GM18499 (cell line): Measurements from ENCODE around the gene SPTBN5.

Experiments
- ATAC-seq: cut with Tn5 transposase; IDR thresholded peaks from one replicate; pipeline ENCODE4 v1.9.1; 2021; ENCODE audit warnings: moderate number of reproducible peaks; ENCODE audit not compliant: insufficient read depth, unreplicated experiment

SPTBN5 gene

GRCh38 chr15:41828807-41829141 is 65.1 kb downstream of the SPTBN5 start:
- ATAC-seq = no peak

- no peak for ATAC-seq
Observed at GRCh38 chr15:41827880-41828806, 65.7 kb downstream of the SPTBN5 start, which contains the start of gene JMJD7. TSS of gene JMJD7 (plus strand) at chr15:41828092. CDS start at chr15:41828125, 33 bp downstream.

- ATAC-seq = no peak
Observed at GRCh38 chr15:41827290-41827879, 66.5 kb downstream of the SPTBN5 start.

- no peak for ATAC-seq
Observed at GRCh38 chr15:41825572-41826535, 68.0 kb downstream of the SPTBN5 start.

- ATAC-seq = no peak
Observed at GRCh38 chr15:41825145-41825544, 68.7 kb downstream of the SPTBN5 start.

GRCh38 chr15:41824062-41824745 is 69.6 kb downstream of the SPTBN5 start:
- ATAC-seq = no peak

GRCh38 chr15:41823502-41823901 is 70.4 kb downstream of the SPTBN5 start:
- no peak for ATAC-seq

GRCh38 chr15:41822957-41823356 is 70.9 kb downstream of the SPTBN5 start:
- ATAC-seq = no peak

- ATAC-seq = no peak
Observed at GRCh38 chr15:41822471-41822870, 71.4 kb downstream of the SPTBN5 start.

- no peak for ATAC-seq
Observed at GRCh38 chr15:41821831-41822230, 72.0 kb downstream of the SPTBN5 start.

GRCh38 chr15:41820791-41821423 is 72.9 kb downstream of the SPTBN5 start:
- ATAC-seq = no peak

- ATAC-seq = no peak
Observed at GRCh38 chr15:41819455-41820050, 74.3 kb downstream of the SPTBN5 start.

- ATAC-seq = no peak
Observed at GRCh38 chr15:41817781-41818180, 76.1 kb downstream of the SPTBN5 start.

GRCh38 chr15:41817327-41817726 is 76.5 kb downstream of the SPTBN5 start:
- no peak for ATAC-seq

GRCh38 chr15:41816788-41817187 is 77.1 kb downstream of the SPTBN5 start:
- ATAC-seq = no peak

GRCh38 chr15:41814534-41814933 is 79.3 kb downstream of the SPTBN5 start:
- ATAC-seq = no peak

- no peak for ATAC-seq
Observed at GRCh38 chr15:41813426-41813825, 80.4 kb downstream of the SPTBN5 start.

- no peak for ATAC-seq
Observed at GRCh38 chr15:41812820-41813375, 81.0 kb downstream of the SPTBN5 start.
